Breast epithelium (tissue), 3 donors: ENCODE measurements around the gene CENPP.

Experiments used
- POLR2A ChIP-seq: fragments of 450-650 bp; IDR thresholded peaks from one replicate; pipeline ENCODE4 v1.6.1; 2016; ENCODE audit warnings: antibody characterized with exemption, mild to moderate bottlenecking, moderate library complexity
- POLR2AphosphoS5 ChIP-seq, 3 donors: sonication (generic); formaldehyde crosslinking; IDR thresholded peaks; one replicate each; pipeline ENCODE4 v1.6.1; 2017; ENCODE audit warnings: antibody characterized with exemption in 3 of 3
- TF ChIP-seq, protein P1 (sequence below), 3 donors: fragments of 450-650 bp; IDR thresholded peaks; one replicate each; pipeline ENCODE4 v1.5.1; 2016 to 2017; ENCODE audit warnings: antibody characterized with exemption in 3 of 3, mild to moderate bottlenecking in 3 of 3, moderate library complexity in 3 of 3

DNA sequence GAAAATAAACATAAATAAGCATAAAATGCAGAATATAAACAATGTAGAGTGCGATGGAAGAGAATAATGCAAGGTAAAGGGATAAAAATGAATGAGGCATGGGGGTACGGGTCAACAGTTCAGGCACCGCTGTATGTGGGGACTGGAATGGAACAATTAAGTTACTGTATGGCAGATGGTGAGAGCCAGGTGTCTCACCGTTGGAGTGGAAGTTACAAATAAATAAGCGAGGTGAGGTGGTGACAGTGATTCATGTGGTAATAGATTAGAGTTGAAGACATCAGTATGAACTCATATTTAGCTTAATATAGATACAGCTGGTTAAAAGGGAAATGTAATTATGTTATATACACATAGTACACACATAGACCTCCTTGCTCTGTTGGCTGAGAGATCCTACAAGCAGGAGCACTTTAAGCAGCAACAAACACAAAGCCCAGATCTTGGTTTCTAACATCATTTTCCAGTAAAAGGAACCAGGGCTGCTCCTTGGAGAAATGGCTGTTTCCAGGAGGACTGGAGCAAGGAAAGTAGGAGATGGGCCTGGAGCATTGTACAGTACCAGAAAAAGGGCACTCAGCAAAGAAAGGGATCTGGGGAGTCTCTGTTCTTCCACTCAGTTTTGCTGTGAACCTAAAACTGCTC is 100.9 kb downstream of the CENPP start:
- TF ChIP-seq, protein P1, sequence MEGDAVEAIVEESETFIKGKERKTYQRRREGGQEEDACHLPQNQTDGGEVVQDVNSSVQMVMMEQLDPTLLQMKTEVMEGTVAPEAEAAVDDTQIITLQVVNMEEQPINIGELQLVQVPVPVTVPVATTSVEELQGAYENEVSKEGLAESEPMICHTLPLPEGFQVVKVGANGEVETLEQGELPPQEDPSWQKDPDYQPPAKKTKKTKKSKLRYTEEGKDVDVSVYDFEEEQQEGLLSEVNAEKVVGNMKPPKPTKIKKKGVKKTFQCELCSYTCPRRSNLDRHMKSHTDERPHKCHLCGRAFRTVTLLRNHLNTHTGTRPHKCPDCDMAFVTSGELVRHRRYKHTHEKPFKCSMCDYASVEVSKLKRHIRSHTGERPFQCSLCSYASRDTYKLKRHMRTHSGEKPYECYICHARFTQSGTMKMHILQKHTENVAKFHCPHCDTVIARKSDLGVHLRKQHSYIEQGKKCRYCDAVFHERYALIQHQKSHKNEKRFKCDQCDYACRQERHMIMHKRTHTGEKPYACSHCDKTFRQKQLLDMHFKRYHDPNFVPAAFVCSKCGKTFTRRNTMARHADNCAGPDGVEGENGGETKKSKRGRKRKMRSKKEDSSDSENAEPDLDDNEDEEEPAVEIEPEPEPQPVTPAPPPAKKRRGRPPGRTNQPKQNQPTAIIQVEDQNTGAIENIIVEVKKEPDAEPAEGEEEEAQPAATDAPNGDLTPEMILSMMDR (IDR thresholded peaks at IDR 0.05) = no peak
- TF ChIP-seq POLR2A (no peak), POLR2AphosphoS5 (IDR thresholded peaks at IDR 0.05) (no peak)
